Hepatocyte (in vitro differentiated cells): ENCODE measurements around the gene SLC18A2.

ENCODE experiments used
- EZH2 ChIP-seq: fragments of 200-600 bp; sonication (generic); IDR thresholded peaks from 2 replicates; pipeline ENCODE4 v1.6.1; 2016; ENCODE audit warnings: antibody characterized with exemption, mild to moderate bottlenecking, borderline replicate concordance
- TF ChIP-seq, protein P1 (sequence below): fragments of 200-600 bp; sonication (generic); IDR thresholded peaks from 2 replicates; pipeline ENCODE4 v1.5.1; 2016; ENCODE audit warnings: antibody characterized with exemption, mild to moderate bottlenecking; ENCODE audit not compliant: poor library complexity

- TF ChIP-seq, protein P1, sequence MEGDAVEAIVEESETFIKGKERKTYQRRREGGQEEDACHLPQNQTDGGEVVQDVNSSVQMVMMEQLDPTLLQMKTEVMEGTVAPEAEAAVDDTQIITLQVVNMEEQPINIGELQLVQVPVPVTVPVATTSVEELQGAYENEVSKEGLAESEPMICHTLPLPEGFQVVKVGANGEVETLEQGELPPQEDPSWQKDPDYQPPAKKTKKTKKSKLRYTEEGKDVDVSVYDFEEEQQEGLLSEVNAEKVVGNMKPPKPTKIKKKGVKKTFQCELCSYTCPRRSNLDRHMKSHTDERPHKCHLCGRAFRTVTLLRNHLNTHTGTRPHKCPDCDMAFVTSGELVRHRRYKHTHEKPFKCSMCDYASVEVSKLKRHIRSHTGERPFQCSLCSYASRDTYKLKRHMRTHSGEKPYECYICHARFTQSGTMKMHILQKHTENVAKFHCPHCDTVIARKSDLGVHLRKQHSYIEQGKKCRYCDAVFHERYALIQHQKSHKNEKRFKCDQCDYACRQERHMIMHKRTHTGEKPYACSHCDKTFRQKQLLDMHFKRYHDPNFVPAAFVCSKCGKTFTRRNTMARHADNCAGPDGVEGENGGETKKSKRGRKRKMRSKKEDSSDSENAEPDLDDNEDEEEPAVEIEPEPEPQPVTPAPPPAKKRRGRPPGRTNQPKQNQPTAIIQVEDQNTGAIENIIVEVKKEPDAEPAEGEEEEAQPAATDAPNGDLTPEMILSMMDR: no peak
- no peak for TF ChIP-seq EZH2
These were observed 8.0 kb downstream of the SLC18A2 start for GRCh38 chr10:117248750-117249465.
